MM.1S (cell line): ENCODE measurements around the gene C1orf74.

ENCODE experiments used
- DNase-seq: peaks from one replicate; pipeline ENCODE4 v3.0.0-alpha.2; 2015
- H2AFZ ChIP-seq: fragments of 300-600 bp; sonication (generic); 2 replicates; pipeline ENCODE4 v1.6.0; 2016; ENCODE audit warnings: antibody characterized with exemption, low read length
- H3F3A ChIP-seq: fragments of 300-600 bp; sonication (generic); 2 replicates; pipeline ENCODE4 v1.6.1; 2016; ENCODE audit warnings: mild to moderate bottlenecking, antibody characterized with exemption, low read length, moderate library complexity, mixed read lengths; ENCODE audit not compliant: insufficient read depth
- H3K27ac ChIP-seq: fragments of 300-600 bp; sonication (generic); 2 replicates; pipeline ENCODE4 v1.5.1; 2016; ENCODE audit warnings: mild to moderate bottlenecking, low read length
- H3K27me3 ChIP-seq: fragments of 300-600 bp; sonication (generic); replicated peaks from 2 replicates; pipeline ENCODE4 v1.6.0; 2016; ENCODE audit warnings: low read length; ENCODE audit not compliant: insufficient read depth
- H3K36me3 ChIP-seq: fragments of 300-600 bp; sonication (generic); replicated peaks from 2 replicates; pipeline ENCODE4 v1.6.1; 2016; ENCODE audit warnings: mild to moderate bottlenecking, low read length, mixed read lengths; ENCODE audit not compliant: insufficient read depth
- H3K4me1 ChIP-seq: fragments of 300-600 bp; sonication (generic); 2 replicates; pipeline ENCODE4 v1.6.1; 2016; ENCODE audit warnings: low read length, mixed read lengths
- H3K4me2 ChIP-seq: fragments of 300-600 bp; sonication (generic); 2 replicates; pipeline ENCODE4 v1.6.0; 2016; ENCODE audit warnings: low read depth, low read length
- H3K4me3 ChIP-seq: fragments of 300-600 bp; sonication (generic); 2 replicates; pipeline ENCODE4 v1.5.1; 2016; ENCODE audit warnings: low read length, mixed read lengths
- H3K79me2 ChIP-seq: fragments of 300-600 bp; sonication (generic); 2 replicates; pipeline ENCODE4 v1.6.1; 2016; ENCODE audit warnings: mixed run types, low read length, mixed read lengths
- H3K9ac ChIP-seq: fragments of 300-600 bp; sonication (generic); 2 replicates; pipeline ENCODE4 v1.6.1; 2016; ENCODE audit warnings: low read length, mixed read lengths
- H3K9me2 ChIP-seq: fragments of 300-600 bp; sonication (generic); replicated peaks from 2 replicates; pipeline ENCODE4 v1.6.1; 2016; ENCODE audit warnings: mild to moderate bottlenecking, low read length, mixed read lengths; ENCODE audit not compliant: insufficient read depth
- H3K9me3 ChIP-seq: fragments of 300-600 bp; sonication (generic); replicated peaks from 2 replicates; pipeline ENCODE4 v1.6.1; 2016; ENCODE audit warnings: mild to moderate bottlenecking, low read length, mixed read lengths; ENCODE audit not compliant: insufficient read depth
- H4K20me1 ChIP-seq: fragments of 300-600 bp; sonication (generic); 2 replicates; pipeline ENCODE4 v1.6.1; 2016; ENCODE audit warnings: mild to moderate bottlenecking, low read length, moderate library complexity, mixed read lengths; ENCODE audit not compliant: insufficient read depth
- EZH2 ChIP-seq: fragments of 300-600 bp; sonication (generic); optimal IDR thresholded peaks from 2 replicates; pipeline ENCODE3; 2017; ENCODE audit warnings: low read depth, mild to moderate bottlenecking, antibody characterized with exemption, low read length, mixed read lengths
- EZH2phosphoT487 ChIP-seq: fragments of 300-600 bp; sonication (generic); IDR thresholded peaks from 2 replicates; pipeline ENCODE4 v1.6.1; 2018; ENCODE audit warnings: antibody characterized with exemption, low read length
- TF ChIP-seq, protein P1 (sequence below): fragments of 300-600 bp; sonication (generic); IDR thresholded peaks from 2 replicates; pipeline ENCODE4 v1.5.1; 2016; ENCODE audit warnings: antibody characterized with exemption, low read length, mixed read lengths

The C1orf74 gene

GRCh38 chr1:209738270-209738669 lies 46.1 kb downstream of the C1orf74 start:
- H3K36me3 ChIP-seq, result no peaks in the 10 kb centered on the region
- H3K27me3 ChIP-seq, result no peaks in the 10 kb centered on the region
- no peak overlapping the region for H3K27ac ChIP-seq
- no peaks in the 10 kb centered on the region for H3F3A ChIP-seq
- H3K4me2 ChIP-seq, result no peak overlapping the region
- H3K79me2 ChIP-seq, result no peaks in the 10 kb centered on the region
- TF ChIP-seq EZH2phosphoT487, result no peak
- TF ChIP-seq EZH2, result no peak
- TF ChIP-seq, protein P1, sequence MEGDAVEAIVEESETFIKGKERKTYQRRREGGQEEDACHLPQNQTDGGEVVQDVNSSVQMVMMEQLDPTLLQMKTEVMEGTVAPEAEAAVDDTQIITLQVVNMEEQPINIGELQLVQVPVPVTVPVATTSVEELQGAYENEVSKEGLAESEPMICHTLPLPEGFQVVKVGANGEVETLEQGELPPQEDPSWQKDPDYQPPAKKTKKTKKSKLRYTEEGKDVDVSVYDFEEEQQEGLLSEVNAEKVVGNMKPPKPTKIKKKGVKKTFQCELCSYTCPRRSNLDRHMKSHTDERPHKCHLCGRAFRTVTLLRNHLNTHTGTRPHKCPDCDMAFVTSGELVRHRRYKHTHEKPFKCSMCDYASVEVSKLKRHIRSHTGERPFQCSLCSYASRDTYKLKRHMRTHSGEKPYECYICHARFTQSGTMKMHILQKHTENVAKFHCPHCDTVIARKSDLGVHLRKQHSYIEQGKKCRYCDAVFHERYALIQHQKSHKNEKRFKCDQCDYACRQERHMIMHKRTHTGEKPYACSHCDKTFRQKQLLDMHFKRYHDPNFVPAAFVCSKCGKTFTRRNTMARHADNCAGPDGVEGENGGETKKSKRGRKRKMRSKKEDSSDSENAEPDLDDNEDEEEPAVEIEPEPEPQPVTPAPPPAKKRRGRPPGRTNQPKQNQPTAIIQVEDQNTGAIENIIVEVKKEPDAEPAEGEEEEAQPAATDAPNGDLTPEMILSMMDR, result no peak
- no peak overlapping the region for H3K9ac ChIP-seq
- H2AFZ ChIP-seq, result no peak overlapping the region
- H3K4me3 ChIP-seq, result no peak overlapping the region
- no peaks in the 10 kb centered on the region for H3K9me3 ChIP-seq
- H3K4me1 ChIP-seq, result peaks cover 14% of the 10 kb centered on the region
- no peaks in the 10 kb centered on the region for H4K20me1 ChIP-seq
- no peaks in the 10 kb centered on the region for H3K9me2 ChIP-seq
- no peak for DNase-seq

DNA sequence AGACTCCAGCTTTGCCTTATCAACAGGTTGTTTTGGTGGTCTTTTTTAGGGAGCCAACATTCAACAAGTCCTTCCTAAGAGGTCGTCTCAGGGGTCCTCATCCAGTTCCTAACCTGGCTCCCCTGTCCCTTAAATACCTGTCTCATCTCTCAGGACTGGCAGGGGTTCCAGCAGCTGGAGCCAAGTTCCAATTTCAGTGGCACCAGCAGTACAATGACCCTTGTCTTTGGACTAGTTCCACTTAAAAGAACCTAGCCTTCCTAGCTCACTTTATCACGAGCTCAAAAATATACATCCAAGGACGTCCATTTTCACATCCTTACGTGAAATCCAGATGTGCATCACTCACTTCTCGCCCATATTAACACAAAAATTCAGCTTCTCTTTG lies 47.2 kb downstream of the C1orf74 start:
- TF ChIP-seq, protein P1, result no peak
- TF ChIP-seq EZH2phosphoT487, result no peak
- no peak for TF ChIP-seq EZH2
- H3K36me3 ChIP-seq, result no peaks in the 10 kb centered on the region
- DNase-seq, result no peak
- no peaks in the 10 kb centered on the region for H3K9me2 ChIP-seq
- no peak overlapping the region for H3K9ac ChIP-seq
- H3K27ac ChIP-seq, result no peak overlapping the region
- no peak overlapping the region for H3K4me2 ChIP-seq
- no peaks in the 10 kb centered on the region for H3K27me3 ChIP-seq
- H3K4me3 ChIP-seq, result no peak overlapping the region
- no peaks in the 10 kb centered on the region for H4K20me1 ChIP-seq
- no peaks in the 10 kb centered on the region for H3K79me2 ChIP-seq
- no peaks in the 10 kb centered on the region for H3F3A ChIP-seq
- H2AFZ ChIP-seq, result no peak overlapping the region
- H3K9me3 ChIP-seq, result no peaks in the 10 kb centered on the region
- peaks cover 10% of the 10 kb centered on the region for H3K4me1 ChIP-seq

- no peak overlapping the region for H2AFZ ChIP-seq
- no peak for TF ChIP-seq EZH2phosphoT487
- no peak for TF ChIP-seq EZH2
- TF ChIP-seq, protein P1, result no peak
These were observed 47.8 kb downstream of the C1orf74 start for GRCh38 chr1:209736490-209737117.

More at GRCh38 chr1:209736490-209737117, 47.8 kb downstream of the C1orf74 start:
- Histone ChIP-seq H3K79me2 (no peaks in the 10 kb centered on the region), H4K20me1 (no peaks in the 10 kb centered on the region), H3K4me3 (no peak overlapping the region), H3K36me3 (no peaks in the 10 kb centered on the region), H3K4me1 (peaks cover 5% of the 10 kb centered on the region), H3K9me3 (no peaks in the 10 kb centered on the region), H3F3A (no peaks in the 10 kb centered on the region), H3K9me2 (no peaks in the 10 kb centered on the region), H3K4me2 (no peak overlapping the region), H3K27ac (no peak overlapping the region), H3K9ac (no peak overlapping the region), H3K27me3 (no peaks in the 10 kb centered on the region)
- DNase-seq, result no peak
